DOHH2 (cell line): ENCODE measurements around the gene NEMF.

Experiments used
- CTCF ChIP-seq: fragments of 200-600 bp; sonication (generic); IDR thresholded peaks from one replicate; pipeline ENCODE4 v1.5.1; 2014; ENCODE audit warnings: antibody characterized with exemption, mild to moderate bottlenecking, low read depth, low read length; ENCODE audit not compliant: poor library complexity, severe bottlenecking
- EZH2phosphoT487 ChIP-seq: fragments of 200-600 bp; sonication (generic); IDR thresholded peaks from 2 replicates; pipeline ENCODE4 v1.6.1; 2017; ENCODE audit warnings: borderline replicate concordance, mild to moderate bottlenecking, antibody characterized with exemption, low read length, moderate library complexity, mixed read lengths

- TF ChIP-seq CTCF (peak; percentile 81), EZH2phosphoT487 (no peak)
Observed at GRCh38 chr14:49879646-49880204, 27.1 kb upstream of the NEMF start.
